CD4-positive, alpha-beta T cell treated with Interferon gamma for 1 hour (primary cell): Measurements from ENCODE around the gene ADGRV1.
A peak's percentile ranks its signal among the peaks of the same experiment; 100 is the strongest.

Experiments
- DNase-seq: peaks from one replicate; pipeline ENCODE4 v3.0.0-alpha.2; 2020

ADGRV1 gene

DNA sequence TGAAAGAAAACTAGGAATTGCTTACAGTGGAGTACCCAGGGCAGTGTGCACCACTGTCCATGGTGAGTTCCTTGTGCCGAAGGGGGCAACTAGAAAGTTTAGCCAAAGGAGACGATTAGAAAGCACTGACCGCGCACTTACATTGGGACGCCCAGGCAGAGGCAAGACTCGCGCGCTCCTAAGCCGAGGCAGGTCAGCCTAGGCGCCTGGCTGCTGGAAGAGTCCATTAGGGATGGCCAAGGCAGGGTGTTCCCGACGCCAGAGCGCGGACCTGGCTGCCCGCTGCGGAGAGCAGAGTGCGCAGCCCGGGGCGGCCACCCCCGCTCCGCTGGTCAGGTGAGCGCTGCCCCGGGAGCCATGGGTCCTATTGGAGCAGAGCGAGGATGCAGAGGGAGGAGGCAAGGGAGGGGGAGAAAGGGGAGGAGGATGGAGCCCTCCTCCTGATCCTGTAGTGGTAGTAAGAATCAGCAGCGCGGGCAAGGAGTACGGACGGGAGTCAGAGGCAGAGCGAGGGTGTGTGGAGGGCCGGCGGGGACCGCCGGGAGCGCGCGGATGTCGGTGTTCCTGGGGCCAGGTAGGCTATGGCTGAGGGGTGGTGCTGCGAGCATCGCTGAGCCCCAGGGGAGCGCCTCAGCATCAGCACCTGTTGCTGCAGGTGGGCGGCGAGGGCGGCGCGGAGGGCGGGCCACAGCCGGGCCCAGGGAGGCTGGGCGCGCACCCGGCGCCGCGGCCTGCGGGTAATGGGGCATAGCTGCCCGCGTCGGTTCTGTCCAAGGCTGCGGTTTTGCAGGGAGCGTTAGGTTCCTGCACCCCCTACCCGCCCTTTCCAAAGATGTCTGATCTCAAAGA, at the start of gene ADGRV1:
Gene ADGRV1 (plus strand): TSS at position 454 of the 849 bp plus-strand sequence. CDS start 99 bp downstream, at position 553.
- no peak for DNase-seq

GRCh38 chr5:90510438-90510837, 48.2 kb upstream of the ADGRV1 start:
- no peak for DNase-seq

DNA sequence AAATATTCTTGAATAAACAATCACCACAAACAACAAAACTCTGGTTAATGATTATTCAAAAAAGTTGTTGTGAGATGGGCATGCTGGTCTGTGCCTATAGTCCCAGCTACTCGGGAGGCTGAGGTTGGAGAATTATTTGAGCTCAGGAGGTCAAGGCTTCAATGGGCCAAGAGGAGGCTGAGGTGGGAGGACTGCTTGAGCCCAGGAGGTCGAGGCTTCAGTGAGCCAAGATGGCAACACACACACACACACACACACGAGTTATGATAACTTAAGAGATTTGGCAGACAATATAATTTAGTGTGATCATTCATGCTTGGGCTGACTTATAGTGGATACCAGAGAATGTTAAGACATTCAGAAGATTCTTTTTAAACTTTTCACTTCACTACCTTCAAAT, 44.1 kb upstream of the ADGRV1 start:
- DNase-seq: no peak

GRCh38 chr5:90518661-90519060, 39.9 kb upstream of the ADGRV1 start:
- no peak for DNase-seq

DNA sequence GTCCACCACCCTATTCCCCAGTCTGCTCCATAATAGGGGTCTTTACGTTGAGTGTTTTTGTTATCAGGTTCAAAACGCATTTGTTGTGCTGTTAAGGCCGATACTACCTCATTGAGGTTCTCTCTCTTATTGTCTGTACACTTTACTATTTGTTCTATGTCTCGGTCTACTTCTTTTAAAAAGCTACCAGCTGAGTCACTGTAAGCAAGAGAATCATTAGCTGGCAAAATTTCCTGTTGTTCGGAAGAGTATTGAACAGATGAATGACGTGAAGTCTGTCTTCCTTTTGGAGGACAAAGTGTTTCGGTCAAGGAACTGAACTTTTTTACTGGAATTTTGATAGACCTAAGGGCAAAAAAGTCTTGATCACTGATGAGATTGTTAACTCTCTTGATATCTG, 39.5 kb upstream of the ADGRV1 start:
- DNase-seq: no peak

DNA sequence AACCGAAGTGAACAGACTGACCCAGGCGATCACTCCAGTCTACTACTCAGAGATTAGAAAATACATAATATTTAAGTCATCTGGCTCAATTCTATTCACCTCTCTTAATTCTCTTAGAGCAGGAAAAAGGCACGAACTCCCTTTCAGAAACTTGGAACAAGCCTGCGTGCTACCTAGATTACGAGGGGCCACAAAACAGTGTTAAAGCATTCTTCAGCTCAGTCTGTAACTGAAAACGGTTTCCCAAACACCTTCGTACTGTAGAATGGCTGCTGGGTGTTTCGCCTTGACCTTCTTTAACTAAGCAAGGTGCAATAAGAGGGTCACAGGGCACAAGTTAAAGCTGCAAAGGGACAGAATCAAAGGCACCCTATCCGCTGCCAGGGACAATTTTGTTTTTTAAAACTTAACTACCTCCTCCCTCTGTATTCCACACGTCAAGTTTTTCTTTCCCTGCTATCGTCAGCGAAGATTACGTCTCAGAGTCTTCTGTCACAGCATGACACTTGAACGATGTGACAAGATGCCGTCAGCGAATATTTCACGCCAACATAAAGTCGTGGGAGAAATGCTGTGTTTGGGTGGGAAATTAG, 29.9 kb upstream of the ADGRV1 start:
- DNase-seq: peak; percentile 37

DNA sequence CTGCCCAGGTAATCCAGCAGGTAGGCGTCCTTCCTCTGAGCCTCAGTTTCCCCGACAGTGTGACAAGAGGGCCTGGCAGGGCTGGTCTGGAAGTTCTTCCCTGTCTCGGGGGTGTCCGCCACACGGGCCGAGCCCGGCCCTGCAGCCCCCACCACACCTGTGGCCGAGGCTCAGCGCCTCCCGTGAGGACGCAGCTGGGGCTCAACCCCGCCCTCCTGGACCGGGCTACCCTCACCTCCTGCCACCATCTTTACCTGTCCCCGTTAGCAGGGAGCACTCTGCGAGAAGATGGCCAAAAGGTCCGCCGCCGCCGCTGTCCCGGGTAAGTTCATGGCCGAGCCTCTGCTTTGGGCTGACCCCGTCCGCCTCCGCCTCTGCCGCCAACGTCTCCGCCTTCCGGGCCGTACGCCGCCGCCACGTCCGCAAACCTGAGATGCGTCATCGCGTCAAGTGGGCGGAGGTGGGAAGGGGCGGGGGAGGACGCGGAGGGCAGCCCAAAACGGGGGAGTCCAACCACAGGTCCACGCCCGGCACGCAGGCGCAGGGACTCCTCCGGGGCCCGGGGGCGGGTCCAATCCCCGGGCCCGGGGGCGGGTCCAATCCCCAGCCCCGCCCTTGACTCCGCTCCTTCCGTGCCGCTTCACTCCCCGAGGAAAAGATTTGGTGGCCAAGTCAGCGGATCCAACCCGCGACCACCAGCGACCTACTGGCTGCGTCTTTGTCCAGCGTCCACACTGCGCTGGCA, 29.2 kb upstream of the ADGRV1 start, which contains the start of gene LYSMD3:
Gene LYSMD3 (minus strand): TSS at position 391 of the 745 bp plus-strand sequence. CDS start 4,295 bp downstream, outside the sequence.
- DNase-seq: peak; percentile 97

DNA sequence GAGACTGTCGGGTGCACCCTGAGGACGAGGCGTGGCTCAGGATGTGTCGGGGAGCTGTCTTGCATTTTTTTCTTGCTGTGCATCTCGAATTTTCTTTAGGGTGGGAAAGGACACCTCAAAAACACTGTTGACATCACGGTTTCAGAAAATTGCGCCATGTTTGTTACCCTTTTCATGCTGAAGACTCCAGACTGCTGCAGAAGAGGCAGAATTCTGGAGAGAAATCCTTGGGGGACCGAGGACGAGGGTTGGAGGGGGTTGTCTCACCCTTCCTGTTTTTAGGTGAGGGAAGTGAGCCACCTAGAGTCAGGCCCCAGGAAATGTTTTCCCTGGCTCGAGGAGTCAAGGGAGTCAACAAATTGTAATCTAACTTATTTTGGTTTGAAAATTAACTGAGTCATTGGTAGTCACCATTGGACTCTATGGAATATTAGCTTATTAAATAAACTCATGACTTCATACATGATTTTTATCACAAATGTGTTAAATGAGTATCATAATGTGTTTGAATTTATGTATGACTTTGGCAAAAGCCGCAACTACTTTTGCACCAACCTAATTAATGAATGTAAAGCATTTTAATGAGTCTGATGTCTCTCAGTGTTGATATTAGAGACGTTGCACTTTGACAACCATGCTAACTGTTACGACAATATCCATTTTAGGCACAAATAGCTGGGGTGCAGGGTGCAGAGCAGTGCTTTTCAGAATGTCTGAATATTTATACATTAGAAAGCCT, 28.5 kb upstream of the ADGRV1 start:
- DNase-seq: peak; percentile 62

GRCh38 chr5:90530736-90531487, 27.7 kb upstream of the ADGRV1 start:
- DNase-seq: no peak

- no peak for DNase-seq
Measured at GRCh38 chr5:90533794-90534193, 24.8 kb upstream of the ADGRV1 start.

DNA sequence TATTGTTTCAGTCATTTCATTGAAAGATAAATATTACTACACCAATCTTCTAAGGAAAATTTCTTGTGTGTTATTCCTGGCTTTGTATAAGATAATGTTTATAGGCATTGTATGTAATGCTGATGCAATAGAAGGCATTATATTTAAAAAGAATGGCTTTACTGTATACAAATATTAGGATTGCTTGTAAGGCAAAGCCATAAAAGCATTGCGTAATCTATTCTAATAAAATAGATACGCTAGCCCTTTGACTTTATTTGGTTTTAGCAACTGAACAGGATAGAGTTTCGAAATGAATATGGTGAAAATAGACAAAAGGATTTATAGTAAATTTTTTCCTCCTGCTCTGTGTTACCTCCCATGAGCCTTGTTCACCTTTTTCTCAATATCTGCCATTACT, 23.7 kb upstream of the ADGRV1 start:
- no peak for DNase-seq

DNA sequence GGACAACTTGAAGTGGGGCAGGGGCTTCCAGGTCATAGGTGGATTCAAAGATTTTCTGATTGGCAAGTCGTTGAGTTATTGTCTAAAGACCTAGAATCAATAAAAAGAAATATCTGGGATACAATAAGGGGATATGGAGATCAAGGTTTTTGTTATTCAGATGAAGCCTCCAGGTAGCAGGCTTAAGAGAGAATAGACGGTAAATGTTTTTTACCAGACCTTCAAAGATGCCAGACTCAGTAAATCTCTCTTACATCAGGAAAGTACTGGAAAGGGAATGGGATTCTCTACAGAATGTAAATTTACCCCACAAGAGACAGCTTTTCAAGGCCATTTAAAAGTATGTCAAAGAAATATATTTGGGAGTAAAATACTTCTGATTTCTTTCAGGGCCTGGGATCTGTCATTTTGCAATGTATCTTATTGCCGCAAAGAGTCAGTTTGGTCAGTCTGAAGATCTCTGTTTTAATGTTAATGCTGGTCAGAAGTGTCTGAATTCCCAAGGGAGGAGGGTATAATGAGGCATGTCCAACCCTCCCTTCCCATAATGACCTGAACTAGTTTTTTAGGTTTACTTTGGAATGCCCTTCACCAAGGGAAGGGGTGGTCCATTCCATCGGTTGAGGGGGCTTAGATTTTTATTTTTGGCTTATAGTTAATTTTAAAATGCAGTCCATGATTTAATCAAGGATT, 15.6 kb upstream of the ADGRV1 start:
- no peak for DNase-seq

DNA sequence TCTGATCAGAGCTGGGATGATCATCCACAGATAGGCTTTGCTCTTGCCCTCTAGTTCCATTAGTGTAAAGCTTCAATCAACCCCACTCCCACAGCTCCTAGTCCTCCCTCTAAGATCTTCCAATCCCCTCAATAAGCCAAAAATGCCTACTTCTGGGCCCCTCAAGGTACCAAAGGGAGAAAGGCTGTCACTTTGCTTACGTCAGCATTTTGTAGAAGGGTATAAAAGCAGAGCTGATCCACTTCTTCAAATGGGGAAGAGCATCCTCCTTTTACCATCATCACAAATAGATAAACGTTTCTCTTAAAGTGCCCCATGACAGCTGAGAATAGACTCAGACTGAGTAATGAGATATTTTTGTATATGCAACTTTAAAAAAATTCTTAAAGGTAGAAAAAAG, 13.1 kb upstream of the ADGRV1 start:
- no peak for DNase-seq

DNA sequence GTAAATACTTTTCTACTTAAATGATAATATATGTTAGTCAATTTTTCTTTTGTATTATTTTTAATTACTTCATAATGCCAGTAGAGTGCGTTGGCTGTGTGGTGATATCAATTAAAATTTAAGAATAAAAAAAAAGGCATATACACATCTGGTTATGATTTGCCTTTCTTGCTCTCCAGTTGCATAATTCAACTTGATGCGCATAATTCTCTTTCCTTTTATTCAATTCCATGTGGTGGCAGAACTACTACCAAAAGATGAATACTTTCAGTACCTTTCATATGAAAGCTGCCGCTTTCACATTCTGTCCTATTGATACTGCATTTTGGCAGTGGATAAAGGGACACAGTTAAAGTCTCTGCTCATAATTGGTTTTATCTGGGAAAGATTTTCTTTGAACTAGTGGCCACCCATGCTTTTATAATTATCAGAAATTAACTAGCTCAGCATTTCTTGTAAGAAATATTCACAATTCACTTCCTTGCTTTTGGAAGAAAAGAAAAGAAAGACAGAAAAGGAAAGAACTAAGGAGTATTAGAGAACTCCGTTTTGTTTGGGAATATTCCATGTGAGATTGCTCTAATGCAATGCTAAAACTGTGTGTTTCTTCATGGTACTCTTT, 12.3 kb upstream of the ADGRV1 start:
- no peak for DNase-seq

- DNase-seq: no peak
Measured at GRCh38 chr5:90547072-90547536, 11.5 kb upstream of the ADGRV1 start.

GRCh38 chr5:90548069-90548593, 10.5 kb upstream of the ADGRV1 start:
- DNase-seq: no peak

- no peak for DNase-seq
Measured at GRCh38 chr5:90549223-90549622, 9.4 kb upstream of the ADGRV1 start.

DNA sequence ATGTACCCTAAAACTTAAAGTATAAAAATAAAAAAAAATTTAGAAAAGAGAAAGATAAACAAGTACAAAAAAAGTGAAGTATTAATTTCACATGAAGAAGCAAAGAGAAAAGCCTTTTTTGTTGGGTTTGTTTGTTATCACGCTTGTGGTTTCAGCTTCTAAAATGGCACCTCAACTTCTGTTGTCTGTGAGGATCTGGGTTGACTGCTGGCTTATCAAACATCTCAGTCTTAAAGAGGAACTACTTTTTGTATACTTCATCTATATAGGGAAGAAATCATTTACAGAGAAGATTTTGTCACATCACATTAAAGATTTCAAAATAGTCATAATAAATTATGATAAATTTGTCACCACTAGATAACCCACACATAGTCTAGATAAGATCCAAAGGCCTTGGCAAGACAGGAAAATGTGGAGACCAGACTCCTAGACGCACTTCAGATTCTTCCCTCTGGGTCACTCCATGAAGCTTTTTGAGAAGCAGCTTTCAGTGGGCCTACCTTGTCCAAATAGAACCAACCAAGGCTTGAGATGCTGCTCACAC, 8.8 kb upstream of the ADGRV1 start:
- DNase-seq: no peak

GRCh38 chr5:90550963-90551362, 7.6 kb upstream of the ADGRV1 start:
- DNase-seq: no peak

- no peak for DNase-seq
Measured at GRCh38 chr5:90551376-90551775, 7.2 kb upstream of the ADGRV1 start.
